Measurements from ENCODE around the gene RHPN2. TPM values are rescaled to one million over a fixed set of nuclear protein-coding genes. Genes with fewer than 3 reads are reported as not detected.
"Not testable (repeated sequence)": the region's sequence is repeated elsewhere in the genome, so short reads cannot be mapped to it uniquely, and the experiment has no call there.

Gene RHPN2
- total and polyA plus RNA-seq, 2 of the 8 experiments (the other 6 are each of a cell fraction or from before 2014, with no cell fraction given), result 22.8 to 31.1 TPM

- H4K20me1 ChIP-seq (replicated peaks in 1 of 2; ENCODE audit: control insufficient read depth in 1 of 2, insufficient read depth in 2 of 2, low read length in 2 of 2); DNase-seq (ENCODE audit: low read depth in 1 of 2, low spot score in 2 of 2); H3K4me1 ChIP-seq (replicated peaks in 1 of 4; ENCODE audit: control insufficient read depth in 3 of 4, insufficient read depth in 4 of 4, low read length in 3 of 4); H3K56ac ChIP-seq (replicated peaks; ENCODE audit: insufficient read length, low read depth, low read length); H3K9me3 ChIP-seq (ENCODE audit: insufficient read depth in 2 of 2, low read depth in 1 of 2, low read length in 1 of 2); H3K4me3 ChIP-seq (ENCODE audit: extremely low read depth in 1 of 4, insufficient read depth in 2 of 4, low read depth in 3 of 4, low read length in 4 of 4); H3K9ac ChIP-seq (replicated peaks in 1 of 4; ENCODE audit: extremely low read depth in 1 of 4, low read depth in 3 of 4, low read length in 3 of 4); H3K23ac ChIP-seq (ENCODE audit: insufficient read length); H3K79me2 ChIP-seq (ENCODE audit: control insufficient read depth in 1 of 2, insufficient read depth in 2 of 2, low read length in 2 of 2); H2BK12ac ChIP-seq (ENCODE audit: low read depth, low read length); H3K23me2 ChIP-seq (ENCODE audit: low read depth, low read length); FAIRE-seq; H3K18ac ChIP-seq (ENCODE audit: extremely low read depth, low read length); H3K4ac ChIP-seq (replicated peaks; ENCODE audit: insufficient read length, low read depth, low read length); POLR2A ChIA-PET (ENCODE audit: partially characterized antibody); CTCF ChIA-PET (ENCODE audit: partially characterized antibody); H2BK5ac ChIP-seq (ENCODE audit: low read depth, low read length); H2BK15ac ChIP-seq (ENCODE audit: low read length); H2AFZ ChIP-seq (ENCODE audit: low read length); H3K27ac ChIP-seq (ENCODE audit: low read depth, low read length); H4K5ac ChIP-seq (ENCODE audit: insufficient read length, low read depth, low read length); H3K79me1 ChIP-seq (ENCODE audit: low read depth, low read length); H2BK120ac ChIP-seq (replicated peaks; ENCODE audit: low read depth, low read length); H4K8ac ChIP-seq (ENCODE audit: extremely low read depth, insufficient read depth, low read length); H3K27me3 ChIP-seq (replicated peaks in 1 of 4; ENCODE audit: control insufficient read depth in 3 of 4, extremely low read depth in 1 of 4, insufficient read depth in 3 of 4, low read length in 3 of 4); H4K91ac ChIP-seq (replicated peaks; ENCODE audit: insufficient read length, low read length); H2BK20ac ChIP-seq (ENCODE audit: low read length); H2AK5ac ChIP-seq (ENCODE audit: low read depth, low read length); H3K4me2 ChIP-seq (ENCODE audit: insufficient read depth in 1 of 2, low read depth in 2 of 2, low read length in 2 of 2); H3K14ac ChIP-seq (ENCODE audit: insufficient read length): not testable (repeated sequence)
- WGBS, 2 experiments (ENCODE audit: extremely low coverage in 1 of 2, insufficient coverage in 1 of 2, insufficient read length in 1 of 2, insufficient replicate concordance in 2 of 2, low coverage in 1 of 2, low lambda C conversion rate in 2 of 2, missing lambda C conversion rate in 1 of 2), result 92% methylated on average over 6 of the region's 6 CpGs; no CpG with 5 or more reads in 1 of the 2 experiments
- peaks cover 3 to 23% (median 4%) of the 10 kb centered on the region in 4 experiments; a peak in 5 of 8 replicates for H3K36me3 ChIP-seq (ENCODE audit: control insufficient read depth in 2 of 4, insufficient read depth in 4 of 4, low read length in 3 of 4)
Observed at GRCh38 chr19:32982488-32982887, 82.2 kb downstream of the RHPN2 start.

DNA sequence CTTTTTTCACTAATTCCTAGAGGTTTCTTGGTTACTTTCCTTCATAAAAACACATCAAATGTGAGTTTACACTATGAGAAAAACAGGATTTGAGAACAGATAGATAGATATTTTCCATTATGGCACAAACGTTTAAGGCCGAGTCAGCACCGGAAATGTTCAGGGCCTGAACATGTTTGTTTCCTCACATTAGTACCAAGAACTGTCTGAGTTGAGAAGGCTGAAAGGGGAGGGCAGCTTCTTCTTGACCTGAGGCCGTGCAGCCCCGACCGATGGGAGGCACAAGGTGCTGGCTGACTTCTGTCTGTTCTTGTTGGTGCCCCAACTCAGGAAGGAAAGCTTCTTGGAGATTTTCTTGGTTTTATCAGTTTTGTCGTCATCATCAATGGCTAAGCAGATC lies 84.9 kb downstream of the RHPN2 start:
- CTCF ChIA-PET (ENCODE audit: partially characterized antibody); H2BK120ac ChIP-seq (replicated peaks; ENCODE audit: low read depth, low read length); H3K27me3 ChIP-seq (replicated peaks in 1 of 4; ENCODE audit: control insufficient read depth in 3 of 4, extremely low read depth in 1 of 4, insufficient read depth in 3 of 4, low read length in 3 of 4); H3K4me1 ChIP-seq (replicated peaks in 1 of 4; ENCODE audit: control insufficient read depth in 3 of 4, insufficient read depth in 4 of 4, low read length in 3 of 4); FAIRE-seq; H4K8ac ChIP-seq (ENCODE audit: extremely low read depth, insufficient read depth, low read length); DNase-seq (ENCODE audit: low read depth in 1 of 2, low spot score in 2 of 2); H3K14ac ChIP-seq (ENCODE audit: insufficient read length); H3K18ac ChIP-seq (ENCODE audit: extremely low read depth, low read length); H2BK5ac ChIP-seq (ENCODE audit: low read depth, low read length); H3K56ac ChIP-seq (replicated peaks; ENCODE audit: insufficient read length, low read depth, low read length); H3K4me2 ChIP-seq (ENCODE audit: insufficient read depth in 1 of 2, low read depth in 2 of 2, low read length in 2 of 2); H4K20me1 ChIP-seq (replicated peaks in 1 of 2; ENCODE audit: control insufficient read depth in 1 of 2, insufficient read depth in 2 of 2, low read length in 2 of 2); H3K9me3 ChIP-seq (ENCODE audit: insufficient read depth in 2 of 2, low read depth in 1 of 2, low read length in 1 of 2); H3K79me2 ChIP-seq (ENCODE audit: control insufficient read depth in 1 of 2, insufficient read depth in 2 of 2, low read length in 2 of 2); H2BK15ac ChIP-seq (ENCODE audit: low read length); H3K27ac ChIP-seq (ENCODE audit: low read depth, low read length); H2AFZ ChIP-seq (ENCODE audit: low read length); H3K79me1 ChIP-seq (ENCODE audit: low read depth, low read length); H4K5ac ChIP-seq (ENCODE audit: insufficient read length, low read depth, low read length); H3K4me3 ChIP-seq (ENCODE audit: extremely low read depth in 1 of 4, insufficient read depth in 2 of 4, low read depth in 3 of 4, low read length in 4 of 4); H3K9ac ChIP-seq (replicated peaks in 1 of 4; ENCODE audit: extremely low read depth in 1 of 4, low read depth in 3 of 4, low read length in 3 of 4); H2BK20ac ChIP-seq (ENCODE audit: low read length); H2BK12ac ChIP-seq (ENCODE audit: low read depth, low read length); H4K91ac ChIP-seq (replicated peaks; ENCODE audit: insufficient read length, low read length); H3K23ac ChIP-seq (ENCODE audit: insufficient read length); H2AK5ac ChIP-seq (ENCODE audit: low read depth, low read length); H3K4ac ChIP-seq (replicated peaks; ENCODE audit: insufficient read length, low read depth, low read length); H3K23me2 ChIP-seq (ENCODE audit: low read depth, low read length); POLR2A ChIA-PET (ENCODE audit: partially characterized antibody): not testable (repeated sequence)
- peaks cover 4 to 12% (median 6%) of the 10 kb centered on the region in 4 experiments; a peak in 6 of 8 replicates for H3K36me3 ChIP-seq (ENCODE audit: control insufficient read depth in 2 of 4, insufficient read depth in 4 of 4, low read length in 3 of 4)
- WGBS, 2 experiments (ENCODE audit: extremely low coverage in 1 of 2, insufficient coverage in 1 of 2, insufficient read length in 1 of 2, insufficient replicate concordance in 2 of 2, low coverage in 1 of 2, low lambda C conversion rate in 2 of 2, missing lambda C conversion rate in 1 of 2), result 90% methylated on average over 7 of the region's 7 CpGs; no CpG with 5 or more reads in 1 of the 2 experiments
